Testis (tissue), 3 donors: ENCODE measurements around the gene ALAS1. TPM values are rescaled to one million over a fixed set of nuclear protein-coding genes. Genes with fewer than 3 reads are reported as not detected.

ENCODE experiments used
- DNase-seq: peaks from one replicate; pipeline ENCODE4 v3.0.0-alpha.2; 2019
- H3K27ac ChIP-seq, 2 donors: fragments of 200-600 bp; sonication (generic); one replicate each; pipeline ENCODE4 v1.5.1; 2019
- H3K27me3 ChIP-seq: fragments of 200-600 bp; sonication (generic); one replicate; pipeline ENCODE4 v1.5.1; 2019
- H3K36me3 ChIP-seq: fragments of 200-600 bp; sonication (generic); one replicate; pipeline ENCODE4 v1.5.1; 2017; ENCODE audit warnings: low read depth; ENCODE audit errors: missing control alignments
- H3K4me1 ChIP-seq: fragments of 200-600 bp; sonication (generic); one replicate; pipeline ENCODE4 v1.5.1; 2019
- H3K4me3 ChIP-seq, 2 donors: fragments of 200-600 bp; sonication (generic); one replicate each; pipeline ENCODE4 v1.5.1; 2017 to 2019
- H3K9me3 ChIP-seq: fragments of 200-600 bp; sonication (generic); one replicate; pipeline ENCODE4 v1.5.1; 2017
- CTCF ChIP-seq, 3 experiments: fragments of 450-650 bp in 2 of 3; fragments of 200-600 bp in 1 of 3; sonication (generic) in 1 of 3; IDR thresholded peaks; one replicate each; pipeline ENCODE4 v1.5.1; 2016 to 2019; ENCODE audit warnings: antibody characterized with exemption in 3 of 3, mild to moderate bottlenecking in 2 of 3, moderate library complexity in 1 of 3
- POLR2A ChIP-seq: fragments of 450-650 bp; IDR thresholded peaks from one replicate; pipeline ENCODE4 v1.6.1; 2017; ENCODE audit warnings: antibody characterized with exemption, mild to moderate bottlenecking, moderate library complexity
- whole genome bisulfite sequencing, 2 donors: methylation state at CpG; one replicate each; pipeline ENCODE4 v1.1.5; 2018; 5-methylcytosine and 5-hydroxymethylcytosine counted together
- intact Hi-C: fragments of 100-400 bp; cut with DNase I; formaldehyde crosslinking; loops from one replicate; pipeline ENCODE4 v1.15.1; 2023; ENCODE audit warnings: low total_unique reads
- polyA plus RNA-seq: library from polyadenylated mRNA; stranded (reverse); fragments of 350-450 nt; fragmentation: Illumina TruSeq; extraction: RNeasy Lipid Tissue Mini Kit (QIAGEN cat#74804); gene quantifications from one replicate; pipeline ENCODE4 v1.2.3, GENCODE V29; 2014; ENCODE audit warnings: low read depth, low replicate concordance; ENCODE audit not compliant: insufficient read depth
- total RNA-seq, 2 donors: library from RNA; depleted of rRNA; stranded (reverse); fragments of >200 nt; gene quantifications; one replicate each; pipeline ENCODE4 v1.2.3, GENCODE V29; 2016

The ALAS1 gene
- total and polyA plus RNA-seq, 3 donors from 2014 or later, result 49.9 to 54.2 (median 51.4) TPM

GRCh38 chr3:52181543-52181942 lies 16.4 kb upstream of the ALAS1 start:
- Histone ChIP-seq H3K4me1 (peaks cover 36% of the 10 kb centered on the region), H3K9me3 (no peaks in the 10 kb centered on the region), H3K36me3 (no peaks in the 10 kb centered on the region), H3K27ac (peak overlapping the region in 1 of 2 donors; percentile 1), H3K27me3 (no peaks in the 10 kb centered on the region), H3K4me3 (no peak overlapping the region)
- WGBS, 2 donors, result 37 to 38% methylated on average over 3 to 4 of the region's 4 CpGs
- intact Hi-C loops, result no loop called here
- peak; percentile 49 for DNase-seq
- TF ChIP-seq POLR2A (no peak), CTCF (IDR thresholded peaks at IDR 0.05) (no peak)

GRCh38 chr3:52182196-52182595 lies 15.8 kb upstream of the ALAS1 start:
- H3K27ac ChIP-seq, result no peak overlapping the region
- H3K27me3 ChIP-seq, result no peaks in the 10 kb centered on the region
- peak; percentile 53 for DNase-seq
- no peaks in the 10 kb centered on the region for H3K36me3 ChIP-seq
- H3K4me1 ChIP-seq, result peaks cover 30% of the 10 kb centered on the region
- TF ChIP-seq POLR2A, result no peak
- no peak for TF ChIP-seq CTCF (IDR thresholded peaks at IDR 0.05)
- no peaks in the 10 kb centered on the region for H3K9me3 ChIP-seq
- H3K4me3 ChIP-seq, result no peak overlapping the region
- WGBS, 2 donors, result 60 to 62% methylated on average over 5 of the region's 5 CpGs
- intact Hi-C loops, result no loop called here

- Histone ChIP-seq H3K4me3 (no peak overlapping the region), H3K27me3 (no peaks in the 10 kb centered on the region), H3K36me3 (no peaks in the 10 kb centered on the region), H3K27ac (no peak overlapping the region), H3K9me3 (no peaks in the 10 kb centered on the region), H3K4me1 (peaks cover 25% of the 10 kb centered on the region)
- TF ChIP-seq POLR2A (no peak), CTCF (IDR thresholded peaks at IDR 0.05) (no peak)
- no peak for DNase-seq
- 92 to 95% methylated on average over 4 of the region's 4 CpGs for WGBS, 2 donors
- intact Hi-C loops, result no loop called here
Observed at GRCh38 chr3:52182691-52183090, 15.3 kb upstream of the ALAS1 start.

- Histone ChIP-seq H3K4me1 (peaks cover 26% of the 10 kb centered on the region), H3K27me3 (no peaks in the 10 kb centered on the region), H3K27ac (no peak overlapping the region), H3K4me3 (no peak overlapping the region), H3K36me3 (no peaks in the 10 kb centered on the region), H3K9me3 (no peaks in the 10 kb centered on the region)
- no peak for TF ChIP-seq POLR2A
- TF ChIP-seq CTCF (IDR thresholded peaks at IDR 0.05), result no peak
- intact Hi-C loops, result no loop called here
- whole genome bisulfite sequencing, 2 donors, result 77 to 87% methylated on average over 5 to 7 of the region's 7 CpGs
- DNase-seq, result no peak
Observed at GRCh38 chr3:52183786-52184445, 14.0 kb upstream of the ALAS1 start.

GRCh38 chr3:52184690-52185089 lies 13.3 kb upstream of the ALAS1 start:
- no peak overlapping the region for H3K27ac ChIP-seq
- H3K36me3 ChIP-seq, result no peaks in the 10 kb centered on the region
- no peak for TF ChIP-seq CTCF (IDR thresholded peaks at IDR 0.05)
- TF ChIP-seq POLR2A, result no peak
- H3K4me1 ChIP-seq, result peaks cover 34% of the 10 kb centered on the region
- intact Hi-C loops, result no loop called here
- no peak for DNase-seq
- H3K27me3 ChIP-seq, result no peaks in the 10 kb centered on the region
- H3K4me3 ChIP-seq, result no peak overlapping the region
- H3K9me3 ChIP-seq, result no peaks in the 10 kb centered on the region
- 80 to 93% methylated on average over 4 to 8 of the region's 8 CpGs for WGBS, 2 donors
